IPS DF 4.7 (cell line): Measurements from ENCODE around the gene RGS12.

Source experiments
- DNase-seq: peaks from one replicate; pipeline ENCODE4 v3.0.0-alpha.2; 2013; ENCODE audit warnings: low spot score; ENCODE audit errors: extremely low read depth

The RGS12 gene

GRCh38 chr4:3252831-3253641, 39.8 kb upstream of the RGS12 start:
- DNase-seq = no peak

GRCh38 chr4:3253808-3254207, 39.0 kb upstream of the RGS12 start:
- DNase-seq = no peak

DNA sequence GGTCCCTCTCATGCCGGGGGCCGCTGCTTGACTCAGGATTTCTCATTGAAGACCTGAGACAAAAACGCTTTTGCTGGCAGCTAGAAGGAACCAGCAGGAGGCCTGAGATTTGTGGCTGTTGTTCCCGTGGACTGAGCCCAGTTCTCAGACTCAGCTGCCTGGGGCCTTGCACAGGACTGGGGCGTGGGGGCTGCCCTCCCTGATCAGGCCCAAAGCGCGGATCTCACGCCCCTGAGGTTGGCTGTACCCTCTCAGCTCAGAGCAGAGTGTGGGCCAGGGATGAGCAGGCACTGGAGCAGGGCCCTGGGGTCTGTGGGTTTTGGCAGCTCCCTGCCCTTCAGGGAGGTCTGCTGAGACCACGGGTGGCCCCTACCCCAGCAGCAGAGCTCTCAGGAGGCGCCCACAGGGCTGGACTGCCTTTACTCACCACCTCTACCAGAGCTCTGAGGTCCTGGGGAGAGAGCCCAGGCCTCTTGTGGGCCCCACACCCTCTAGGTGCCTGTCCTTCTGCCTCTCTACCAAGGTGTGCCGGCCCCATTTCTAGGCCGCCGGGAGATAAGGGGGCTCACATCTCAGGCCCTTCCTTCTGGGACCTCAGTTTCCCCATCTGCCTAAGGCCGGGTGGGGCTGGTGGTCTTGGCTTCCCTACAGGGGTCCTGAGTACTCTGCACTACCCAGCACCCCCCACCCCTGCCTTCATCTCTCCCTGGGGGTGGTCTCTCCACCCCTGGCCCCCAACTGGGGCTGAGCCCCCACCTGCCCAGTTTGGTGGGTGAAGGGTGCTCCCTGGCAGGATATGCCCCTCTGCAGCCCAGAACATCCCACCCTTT, 38.3 kb upstream of the RGS12 start:
- DNase-seq = no peak

DNA sequence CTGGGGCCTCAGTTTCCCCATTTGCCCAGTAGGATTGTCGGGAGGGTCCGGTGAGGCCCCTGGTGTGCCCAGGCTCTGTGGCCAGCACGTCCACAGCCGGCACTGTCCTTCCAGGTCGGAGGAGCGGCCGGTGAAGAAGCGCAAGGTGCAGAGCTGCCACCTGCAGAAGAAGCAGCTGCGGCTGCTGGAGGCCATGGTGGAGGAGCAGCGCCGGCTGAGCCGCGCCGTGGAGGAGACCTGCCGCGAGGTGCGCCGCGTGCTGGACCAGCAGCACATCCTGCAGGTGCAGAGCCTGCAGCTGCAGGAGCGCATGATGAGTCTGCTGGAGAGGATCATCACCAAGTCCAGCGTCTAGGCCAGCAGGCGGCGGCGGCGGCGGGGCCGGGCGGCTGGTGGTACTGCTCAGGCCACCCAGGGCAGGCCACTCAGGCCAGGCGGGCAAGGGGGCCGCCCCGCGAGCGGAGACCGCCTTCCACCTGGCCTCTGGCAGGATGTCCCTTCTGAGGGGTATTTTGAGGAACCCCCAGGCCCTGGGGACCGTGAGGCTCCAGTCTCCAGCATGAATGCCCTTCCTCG, 37.1 kb upstream of the RGS12 start:
- DNase-seq = no peak

- no peak for DNase-seq
Measured at GRCh38 chr4:3256230-3257102, 36.4 kb upstream of the RGS12 start.

DNA sequence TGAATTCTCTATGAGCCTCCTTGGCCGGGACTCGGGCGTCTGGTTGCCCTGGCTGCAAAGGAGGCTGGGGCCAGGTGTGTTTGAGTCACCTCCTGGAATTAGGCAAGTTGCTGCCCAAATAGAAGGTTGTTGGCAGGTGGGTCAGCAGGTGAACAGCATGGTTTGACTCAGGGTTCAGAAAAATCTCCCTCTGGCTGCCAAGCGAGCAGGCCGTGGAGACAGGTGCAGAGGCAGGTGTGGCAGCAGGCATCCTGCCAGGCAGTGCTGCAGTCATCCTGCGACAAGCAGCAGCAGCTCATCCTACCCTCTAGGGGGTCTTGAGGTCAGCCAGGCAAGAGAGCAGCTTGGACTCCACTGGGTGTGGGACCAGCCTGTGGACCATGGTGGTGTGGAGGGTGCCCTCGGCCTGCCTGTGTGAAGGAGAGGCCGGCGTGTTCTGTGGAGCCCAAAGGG, 35.7 kb upstream of the RGS12 start:
- no peak for DNase-seq

DNA sequence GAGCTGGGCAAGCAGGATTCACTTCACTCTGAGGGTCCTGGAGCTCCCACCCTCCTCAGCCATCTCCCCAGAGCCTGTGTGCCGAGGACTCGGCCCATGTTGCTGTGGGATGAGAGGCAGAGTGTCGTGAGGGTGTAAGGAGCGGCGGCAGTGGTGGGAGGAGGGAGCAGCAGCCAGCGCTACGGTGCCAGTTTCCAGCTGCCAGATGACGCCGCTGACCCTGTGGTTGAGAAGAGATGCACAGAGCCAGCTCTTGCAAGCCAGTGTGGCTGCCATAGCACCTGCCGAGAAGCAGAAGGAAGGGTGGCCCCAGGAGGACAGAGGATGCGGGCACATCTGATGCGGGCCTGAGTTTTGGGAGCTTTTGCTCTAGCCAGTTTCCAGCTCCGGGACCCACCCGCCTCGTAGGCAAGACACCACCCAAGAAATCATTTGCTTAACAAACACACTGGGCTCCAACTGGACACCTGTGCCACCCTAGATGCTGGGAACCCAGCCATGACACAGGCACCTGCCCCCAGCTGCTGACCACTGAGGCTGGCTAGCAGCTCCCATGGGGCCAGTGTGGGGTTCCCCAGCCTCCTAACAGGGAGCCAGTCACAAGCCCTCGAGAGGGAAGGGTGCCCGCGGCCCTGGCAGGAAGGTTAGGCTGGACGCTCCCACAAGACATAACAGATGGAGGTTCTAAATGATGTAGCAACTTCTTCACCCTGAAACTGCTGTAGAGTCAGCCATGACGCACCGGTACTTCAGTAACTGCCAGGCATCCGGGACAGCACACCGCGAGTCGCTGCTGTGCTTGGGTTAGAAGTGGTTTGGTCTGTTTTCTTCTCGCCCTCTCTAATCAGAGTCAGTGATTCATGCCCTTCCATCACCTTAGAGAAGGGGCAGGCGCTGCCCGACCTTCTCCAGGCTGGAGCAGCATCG, 35.0 kb upstream of the RGS12 start:
- no peak for DNase-seq

- no peak for DNase-seq
Measured at GRCh38 chr4:3261411-3262207, 31.2 kb upstream of the RGS12 start.

GRCh38 chr4:3262208-3263052, 30.4 kb upstream of the RGS12 start:
- no peak for DNase-seq

GRCh38 chr4:3263053-3263875, 29.6 kb upstream of the RGS12 start:
- no peak for DNase-seq

- no peak for DNase-seq
Measured at GRCh38 chr4:3263876-3264193, 29.0 kb upstream of the RGS12 start.

DNA sequence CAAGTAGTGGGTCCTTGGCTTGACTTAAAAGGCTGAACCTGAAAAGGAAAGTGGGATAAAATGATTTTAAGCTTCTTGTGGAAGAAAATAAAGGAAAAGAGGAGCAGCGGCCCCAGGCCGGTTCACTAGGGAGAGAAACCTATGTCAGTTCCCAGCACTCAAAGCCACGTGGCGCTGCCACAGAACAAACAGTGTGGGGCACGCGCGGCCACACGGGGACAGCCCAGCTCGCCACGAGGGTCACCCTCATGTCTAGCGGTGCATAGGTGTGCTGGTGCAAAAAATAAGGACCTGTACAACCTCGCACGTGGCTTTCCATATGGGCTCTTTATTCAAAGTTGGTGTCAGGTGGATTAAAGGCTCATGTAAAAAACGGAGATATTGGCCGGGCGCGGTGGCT, 26.7 kb upstream of the RGS12 start:
- DNase-seq = no peak

GRCh38 chr4:3267576-3268394, 25.0 kb upstream of the RGS12 start:
- no peak for DNase-seq

DNA sequence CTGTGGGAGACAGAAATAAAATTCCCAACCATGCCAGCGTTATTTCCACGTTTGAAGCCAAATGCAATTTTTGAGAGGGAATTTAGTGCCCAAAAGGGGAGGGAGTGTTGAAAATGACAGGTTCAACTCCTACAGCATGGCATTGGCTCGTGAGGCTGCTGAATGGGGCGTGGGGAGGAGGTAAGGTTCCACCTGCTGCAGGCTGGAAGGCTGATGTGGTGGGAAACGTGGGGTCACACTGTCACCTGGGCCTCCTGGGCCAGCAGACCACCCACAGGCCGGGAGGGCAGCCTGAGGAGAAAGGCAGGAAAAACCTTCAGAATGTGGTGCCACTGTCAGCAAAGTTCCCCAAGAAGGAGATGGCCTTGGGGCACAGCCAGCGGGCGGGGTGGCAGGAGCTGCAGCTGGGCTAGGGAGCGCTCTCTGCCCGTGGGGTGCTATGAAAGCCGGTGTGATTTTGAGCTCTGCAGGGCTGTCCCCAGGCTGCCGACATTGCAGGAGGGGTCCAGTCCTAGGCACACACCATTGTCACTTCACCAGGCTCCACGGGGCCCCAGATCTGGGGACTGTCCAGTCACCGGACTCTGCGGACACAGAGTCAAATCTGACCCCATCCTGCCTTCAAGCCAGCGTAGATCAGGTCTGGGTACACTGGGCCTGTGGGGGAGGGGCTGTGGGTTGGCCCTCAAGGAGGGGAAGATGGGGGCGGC, 24.3 kb upstream of the RGS12 start:
- DNase-seq = no peak

DNA sequence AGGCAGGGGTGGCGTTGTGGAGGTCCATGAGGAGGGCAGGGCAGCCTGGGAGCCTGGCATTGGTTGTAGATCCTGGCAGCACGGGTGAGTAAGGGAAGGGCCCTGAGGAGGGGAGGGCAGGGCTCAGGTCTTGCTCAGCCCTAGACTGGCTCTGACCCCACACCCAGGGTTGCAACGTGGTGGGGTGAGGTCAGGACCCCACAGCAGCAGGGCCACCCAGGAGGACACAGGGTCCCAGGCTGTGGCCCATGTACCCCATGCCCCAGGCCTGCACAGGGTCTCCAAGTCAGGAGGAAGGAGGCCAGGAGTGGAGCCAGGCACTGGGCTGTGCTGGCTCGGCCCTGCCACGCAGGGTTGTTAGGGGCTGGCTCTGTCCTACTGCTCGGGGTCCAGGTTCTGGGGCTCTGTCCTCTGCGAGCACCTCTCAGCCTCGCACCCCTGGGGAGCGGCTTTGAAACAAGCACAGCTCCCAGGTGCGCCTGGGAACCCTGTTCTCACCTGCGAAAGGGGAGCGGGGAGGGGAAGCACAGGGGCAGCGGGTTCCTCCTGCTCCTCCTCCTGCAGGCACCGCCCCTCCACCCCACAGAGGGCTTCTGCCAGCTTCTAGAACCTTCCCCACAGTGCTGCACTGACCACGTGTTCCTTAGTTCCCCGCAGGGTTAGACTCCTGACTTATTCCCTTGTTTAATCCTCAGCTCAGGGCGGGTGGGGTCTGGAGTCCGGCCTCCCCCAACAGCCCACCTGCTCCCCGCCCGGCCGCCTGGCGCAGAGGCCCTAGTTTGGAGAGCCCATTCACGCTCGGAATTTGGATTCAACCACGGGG, 23.5 kb upstream of the RGS12 start:
- DNase-seq = no peak
